Neural progenitor cell (in vitro differentiated cells): ENCODE data around the gene APC. TPM values are rescaled to one million over a fixed set of nuclear protein-coding genes. Genes with fewer than 3 reads are reported as not detected.

Experiments used
- DNase-seq: peaks from one replicate; pipeline ENCODE4 v3.0.0-alpha.2; 2016; ENCODE audit warnings: low spot score
- H2AFZ ChIP-seq: fragments of 200-600 bp; sonication (generic); replicated peaks from 2 replicates; pipeline ENCODE4 v1.6.1; 2016; ENCODE audit warnings: antibody characterized with exemption
- H3F3A ChIP-seq: fragments of 200-600 bp; sonication (generic); 2 replicates; pipeline ENCODE4 v1.6.1; 2016; ENCODE audit warnings: antibody characterized with exemption, low read depth
- H3K27ac ChIP-seq: fragments of 200-600 bp; sonication (generic); 2 replicates; pipeline ENCODE4 v1.5.1; 2016; ENCODE audit warnings: mild to moderate bottlenecking
- H3K27me3 ChIP-seq: fragments of 200-600 bp; sonication (generic); 2 replicates; pipeline ENCODE4 v1.6.1; 2016; ENCODE audit warnings: mild to moderate bottlenecking, moderate library complexity
- H3K36me3 ChIP-seq: fragments of 200-600 bp; sonication (generic); 2 replicates; pipeline ENCODE4 v1.5.1; 2016
- H3K4me1 ChIP-seq: fragments of 200-600 bp; sonication (generic); 2 replicates; pipeline ENCODE4 v1.6.1; 2016; ENCODE audit warnings: mixed run types
- H3K4me2 ChIP-seq: fragments of 200-600 bp; sonication (generic); 2 replicates; pipeline ENCODE4 v1.6.1; 2016
- H3K4me3 ChIP-seq: fragments of 200-600 bp; sonication (generic); 2 replicates; pipeline ENCODE4 v1.5.1; 2016
- H3K79me2 ChIP-seq: fragments of 200-600 bp; sonication (generic); 2 replicates; pipeline ENCODE4 v1.6.1; 2016; ENCODE audit warnings: low read depth
- H3K9ac ChIP-seq: fragments of 200-600 bp; sonication (generic); 2 replicates; pipeline ENCODE4 v1.6.1; 2016
- H3K9me3 ChIP-seq: fragments of 200-600 bp; sonication (generic); 2 replicates; pipeline ENCODE4 v1.5.1; 2016; ENCODE audit warnings: low read depth
- H4K20me1 ChIP-seq: fragments of 200-600 bp; sonication (generic); 2 replicates; pipeline ENCODE4 v1.6.1; 2016; ENCODE audit warnings: low read depth
- H3K27ac Mint-ChIP-seq: 3 replicates; pipeline ENCODE4 v1.8.0; 2021; ENCODE audit warnings: mixed read lengths
- H3K27me3 Mint-ChIP-seq: 2 replicates; pipeline ENCODE4 v1.8.0; 2022; ENCODE audit warnings: low read depth, mild to moderate bottlenecking, inconsistent platforms, moderate library complexity, mixed read lengths; ENCODE audit not compliant: insufficient read depth
- H3K36me3 Mint-ChIP-seq: 3 replicates; pipeline ENCODE4 v1.8.0; 2021; ENCODE audit warnings: mixed read lengths
- H3K4me1 Mint-ChIP-seq: 3 replicates; pipeline ENCODE4 v1.8.0; 2021; ENCODE audit warnings: mixed read lengths
- H3K4me3 Mint-ChIP-seq: 3 replicates; pipeline ENCODE4 v1.8.0; 2021; ENCODE audit warnings: mild to moderate bottlenecking, moderate library complexity, mixed read lengths
- H3K9me3 Mint-ChIP-seq: 3 replicates; pipeline ENCODE4 v1.8.0; 2020; ENCODE audit warnings: mixed read lengths
- CTCF ChIP-seq: fragments of 200-600 bp; sonication (generic); IDR thresholded peaks from 2 replicates; pipeline ENCODE4 v1.5.1; 2017; ENCODE audit warnings: antibody characterized with exemption, mild to moderate bottlenecking
- EZH2 ChIP-seq: fragments of 200-600 bp; sonication (generic); IDR thresholded peaks from 2 replicates; pipeline ENCODE4 v1.6.1; 2017; ENCODE audit warnings: antibody characterized with exemption, mild to moderate bottlenecking, moderate library complexity
- EZH2phosphoT487 ChIP-seq: fragments of 200-600 bp; sonication (generic); IDR thresholded peaks from 2 replicates; pipeline ENCODE4 v1.6.1; 2017; ENCODE audit warnings: antibody characterized with exemption
- total RNA-seq: library from RNA; depleted of rRNA; stranded (reverse); fragments of >200 nt; gene quantifications from 2 replicates; pipeline ENCODE4 v1.2.3, GENCODE V29; 2015; ENCODE audit warnings: low replicate concordance

APC gene
- total RNA-seq, 1 donor from 2014 or later = 39.7 TPM

- H3K4me2 ChIP-seq = peak overlapping the region; percentile 6
- peak overlapping the region; percentile 19 for H2AFZ ChIP-seq
- H4K20me1 ChIP-seq = no peaks in the 10 kb centered on the region
- H3K36me3 ChIP-seq = no peaks in the 10 kb centered on the region
- no peaks in the 10 kb centered on the region for H3K27me3 Mint-ChIP-seq
- H3K36me3 Mint-ChIP-seq = no peaks in the 10 kb centered on the region
- H3K9me3 Mint-ChIP-seq = no peaks in the 10 kb centered on the region
- H3K27ac Mint-ChIP-seq = no peak overlapping the region
- H3K79me2 ChIP-seq = no peaks in the 10 kb centered on the region
- H3K27ac ChIP-seq = peak overlapping the region; percentile 39
- no peaks in the 10 kb centered on the region for H3F3A ChIP-seq
- H3K9me3 ChIP-seq = no peaks in the 10 kb centered on the region
- no peak for TF ChIP-seq EZH2phosphoT487
- no peak for TF ChIP-seq EZH2
- TF ChIP-seq CTCF = no peak
- H3K4me3 ChIP-seq = no peak overlapping the region
- H3K9ac ChIP-seq = no peak overlapping the region
- no peaks in the 10 kb centered on the region for H3K27me3 ChIP-seq
- H3K4me1 ChIP-seq = peaks cover 9% of the 10 kb centered on the region
- H3K4me1 Mint-ChIP-seq = peaks cover 3% of the 10 kb centered on the region
- DNase-seq = peak; percentile 19
- H3K4me3 Mint-ChIP-seq = no peak overlapping the region
Observed at GRCh38 chr5:112694853-112695709, 42.6 kb upstream of the APC start.

GRCh38 chr5:112696786-112697185 lies 40.9 kb upstream of the APC start:
- H2AFZ ChIP-seq = no peak overlapping the region
- H3K4me3 Mint-ChIP-seq = no peak overlapping the region
- peaks cover 3% of the 10 kb centered on the region for H3K4me1 Mint-ChIP-seq

GRCh38 chr5:112697322-112697721 lies 40.4 kb upstream of the APC start:
- Mint-ChIP-seq H3K27me3 (no peaks in the 10 kb centered on the region), H3K27ac (no peak overlapping the region), H3K4me1 (peaks cover 3% of the 10 kb centered on the region), H3K9me3 (no peaks in the 10 kb centered on the region), H3K36me3 (no peaks in the 10 kb centered on the region), H3K4me3 (no peak overlapping the region)
- Histone ChIP-seq H3K9ac (no peak overlapping the region), H4K20me1 (no peaks in the 10 kb centered on the region), H3K4me3 (no peak overlapping the region), H2AFZ (no peak overlapping the region), H3K27me3 (no peaks in the 10 kb centered on the region), H3K27ac (no peak overlapping the region), H3F3A (no peaks in the 10 kb centered on the region), H3K4me1 (peaks cover 9% of the 10 kb centered on the region), H3K79me2 (no peaks in the 10 kb centered on the region), H3K36me3 (no peaks in the 10 kb centered on the region), H3K9me3 (no peaks in the 10 kb centered on the region), H3K4me2 (no peak overlapping the region)
- no peak for DNase-seq
- no peak for TF ChIP-seq CTCF
- TF ChIP-seq EZH2phosphoT487 = no peak

More at GRCh38 chr5:112696786-112697185, 40.9 kb upstream of the APC start:
- H4K20me1 ChIP-seq = no peaks in the 10 kb centered on the region
- no peaks in the 10 kb centered on the region for H3K9me3 ChIP-seq
- no peaks in the 10 kb centered on the region for H3K27me3 ChIP-seq
- no peak for DNase-seq
- Mint-ChIP-seq H3K36me3 (no peaks in the 10 kb centered on the region), H3K9me3 (no peaks in the 10 kb centered on the region), H3K27ac (no peak overlapping the region), H3K27me3 (no peaks in the 10 kb centered on the region)
- no peak overlapping the region for H3K27ac ChIP-seq
- no peak for TF ChIP-seq EZH2phosphoT487
- no peak for TF ChIP-seq EZH2
- no peak for TF ChIP-seq CTCF
- peaks cover 9% of the 10 kb centered on the region for H3K4me1 ChIP-seq
- H3K36me3 ChIP-seq = no peaks in the 10 kb centered on the region
- H3K4me2 ChIP-seq = no peak overlapping the region
- no peaks in the 10 kb centered on the region for H3F3A ChIP-seq
- H3K4me3 ChIP-seq = no peak overlapping the region
- H3K79me2 ChIP-seq = no peaks in the 10 kb centered on the region
- H3K9ac ChIP-seq = no peak overlapping the region
